Astrocyte (in vitro differentiated cells and primary cell): Measurements from ENCODE around the gene LRFN5. TPM values are rescaled to one million over a fixed set of nuclear protein-coding genes. Genes with fewer than 3 reads are reported as not detected.

ENCODE experiments used
- DNase-seq: peaks from one replicate; pipeline ENCODE4 v3.0.0-alpha.2; 2010; ENCODE audit warnings: low read depth
- FAIRE-seq: peaks from 2 replicates; lab custom pipeline; 2011; peaks lifted over from hg19 to GRCh38; lab: Jason Lieb, UNC
- H2AFZ ChIP-seq: 2 replicates; pipeline ENCODE4 v1.6.0; 2012; ENCODE audit warnings: low read depth, low read length, inconsistent platforms
- H3K27ac ChIP-seq: 2 replicates; pipeline ENCODE4 v1.5.1; 2011; ENCODE audit warnings: low read depth, low read length, inconsistent platforms
- H3K27me3 ChIP-seq: 2 replicates; pipeline ENCODE4 v1.6.0; 2011; ENCODE audit warnings: low read length, inconsistent platforms; ENCODE audit not compliant: insufficient read depth
- H3K36me3 ChIP-seq: 2 replicates; pipeline ENCODE4 v1.5.1; 2011; ENCODE audit warnings: low read length, inconsistent platforms; ENCODE audit not compliant: insufficient read depth
- H3K4me1 ChIP-seq: 2 replicates; pipeline ENCODE4 v1.5.1; 2011; ENCODE audit warnings: low read length, inconsistent platforms; ENCODE audit not compliant: insufficient read depth
- H3K4me2 ChIP-seq: 2 replicates; pipeline ENCODE4 v1.6.0; 2012; ENCODE audit warnings: low read length, inconsistent platforms
- H3K4me3 ChIP-seq: 2 replicates; pipeline ENCODE4 v1.5.1; 2011; ENCODE audit warnings: low read depth, mild to moderate bottlenecking, low read length, inconsistent platforms; ENCODE audit not compliant: insufficient read depth
- H3K79me2 ChIP-seq: 2 replicates; pipeline ENCODE4 v1.6.0; 2012; ENCODE audit warnings: mild to moderate bottlenecking, low read length, inconsistent platforms; ENCODE audit not compliant: insufficient read depth
- H3K9ac ChIP-seq: 2 replicates; pipeline ENCODE4 v1.6.0; 2012; ENCODE audit warnings: mild to moderate bottlenecking, low read length, inconsistent platforms
- H3K9me3 ChIP-seq: 2 replicates; pipeline ENCODE4 v1.5.1; 2012; ENCODE audit warnings: low read depth, mild to moderate bottlenecking, low read length, inconsistent platforms; ENCODE audit not compliant: insufficient read depth
- H4K20me1 ChIP-seq: 2 replicates; pipeline ENCODE4 v1.6.0; 2012; ENCODE audit warnings: low read length, inconsistent platforms; ENCODE audit not compliant: insufficient read depth
- H3K27ac Mint-ChIP-seq: one replicate; pipeline ENCODE4 v1.8.0; 2021; ENCODE audit warnings: mild to moderate bottlenecking, mixed read lengths; ENCODE audit not compliant: unreplicated experiment
- H3K27me3 Mint-ChIP-seq: one replicate; pipeline ENCODE4 v1.8.0; 2021; ENCODE audit warnings: low read depth, mixed read lengths; ENCODE audit not compliant: unreplicated experiment
- H3K36me3 Mint-ChIP-seq: one replicate; pipeline ENCODE4 v1.8.0; 2021; ENCODE audit warnings: low read depth, mixed read lengths; ENCODE audit not compliant: unreplicated experiment
- H3K4me1 Mint-ChIP-seq: one replicate; pipeline ENCODE4 v1.8.0; 2021; ENCODE audit warnings: low read depth, mixed read lengths; ENCODE audit not compliant: unreplicated experiment
- H3K4me3 Mint-ChIP-seq: one replicate; pipeline ENCODE4 v1.8.0; 2021; ENCODE audit warnings: mild to moderate bottlenecking, moderate library complexity, mixed read lengths; ENCODE audit not compliant: unreplicated experiment
- H3K9me3 Mint-ChIP-seq: one replicate; pipeline ENCODE4 v1.8.0; 2021; ENCODE audit warnings: mild to moderate bottlenecking, mixed read lengths; ENCODE audit not compliant: unreplicated experiment
- CTCF ChIP-seq: IDR thresholded peaks from 2 replicates; pipeline ENCODE4 v1.5.1; 2011; ENCODE audit warnings: low read depth, mild to moderate bottlenecking, inconsistent platforms, low read length, moderate library complexity; ENCODE audit not compliant: insufficient read depth
- EZH2 ChIP-seq: IDR thresholded peaks from 2 replicates; pipeline ENCODE4 v1.6.1; 2012; ENCODE audit warnings: mild to moderate bottlenecking, low read length, inconsistent platforms; ENCODE audit not compliant: insufficient read depth
- total RNA-seq: library from RNA; stranded (reverse); gene quantifications from 2 replicates; pipeline ENCODE4 v1.2.1, GENCODE V29; 2021

The LRFN5 gene
- total RNA-seq, 1 donor from 2014 or later: 1.5 TPM

GRCh38 chr14:41641690-41642089 is 35.0 kb downstream of the LRFN5 start:
- no peak overlapping the region for H3K9ac ChIP-seq
- Mint-ChIP-seq H3K4me1 (peaks cover 5% of the 10 kb centered on the region), H3K27ac (no peak overlapping the region), H3K36me3 (no peaks in the 10 kb centered on the region), H3K4me3 (no peak overlapping the region), H3K27me3 (no peaks in the 10 kb centered on the region), H3K9me3 (no peaks in the 10 kb centered on the region)
- H3K27me3 ChIP-seq: no peaks in the 10 kb centered on the region
- no peak overlapping the region for H3K27ac ChIP-seq
- no peak overlapping the region for H3K4me3 ChIP-seq
- TF ChIP-seq EZH2: no peak
- no peak for TF ChIP-seq CTCF
- no peaks in the 10 kb centered on the region for H3K4me1 ChIP-seq
- no peak overlapping the region for H2AFZ ChIP-seq
- no peaks in the 10 kb centered on the region for H3K79me2 ChIP-seq
- H4K20me1 ChIP-seq: no peaks in the 10 kb centered on the region
- no peak overlapping the region for H3K4me2 ChIP-seq
- DNase-seq (no peak), FAIRE-seq (no peak)
- H3K36me3 ChIP-seq: no peaks in the 10 kb centered on the region
- no peaks in the 10 kb centered on the region for H3K9me3 ChIP-seq

GRCh38 chr14:41642367-41642766 is 35.7 kb downstream of the LRFN5 start:
- Histone ChIP-seq H3K9me3 (no peaks in the 10 kb centered on the region), H3K36me3 (no peaks in the 10 kb centered on the region), H3K27ac (no peak overlapping the region), H3K4me3 (no peak overlapping the region), H2AFZ (no peak overlapping the region), H3K4me2 (no peak overlapping the region), H3K27me3 (no peaks in the 10 kb centered on the region), H3K4me1 (no peaks in the 10 kb centered on the region), H4K20me1 (no peaks in the 10 kb centered on the region), H3K79me2 (no peaks in the 10 kb centered on the region), H3K9ac (no peak overlapping the region)
- no peak for FAIRE-seq
- no peak overlapping the region for H3K4me3 Mint-ChIP-seq
- H3K9me3 Mint-ChIP-seq: no peaks in the 10 kb centered on the region
- H3K27me3 Mint-ChIP-seq: no peaks in the 10 kb centered on the region
- no peak overlapping the region for H3K27ac Mint-ChIP-seq
- H3K4me1 Mint-ChIP-seq: no peaks in the 10 kb centered on the region
- no peak for TF ChIP-seq CTCF
- no peak for TF ChIP-seq EZH2
- no peak for DNase-seq
- no peaks in the 10 kb centered on the region for H3K36me3 Mint-ChIP-seq

GRCh38 chr14:41642789-41643188 is 36.1 kb downstream of the LRFN5 start:
- no peak for DNase-seq
- Histone ChIP-seq H3K36me3 (no peaks in the 10 kb centered on the region), H3K79me2 (no peaks in the 10 kb centered on the region), H3K9ac (no peak overlapping the region), H4K20me1 (no peaks in the 10 kb centered on the region), H3K27ac (no peak overlapping the region), H3K4me3 (no peak overlapping the region), H3K27me3 (no peaks in the 10 kb centered on the region), H3K4me1 (no peaks in the 10 kb centered on the region), H3K9me3 (no peaks in the 10 kb centered on the region), H3K4me2 (no peak overlapping the region), H2AFZ (no peak overlapping the region)
- Mint-ChIP-seq H3K27ac (no peak overlapping the region), H3K4me3 (no peak overlapping the region), H3K36me3 (no peaks in the 10 kb centered on the region), H3K4me1 (no peaks in the 10 kb centered on the region), H3K27me3 (no peaks in the 10 kb centered on the region), H3K9me3 (no peaks in the 10 kb centered on the region)
- TF ChIP-seq CTCF (no peak), EZH2 (no peak)
- no peak for FAIRE-seq
